MM.1S (cell line): ENCODE data around the gene XPO6.

Experiments used
- DNase-seq: peaks from one replicate; pipeline ENCODE4 v3.0.0-alpha.2; 2015
- H2AFZ ChIP-seq: fragments of 300-600 bp; sonication (generic); 2 replicates; pipeline ENCODE4 v1.6.0; 2016; ENCODE audit warnings: antibody characterized with exemption, low read length
- H3F3A ChIP-seq: fragments of 300-600 bp; sonication (generic); 2 replicates; pipeline ENCODE4 v1.6.1; 2016; ENCODE audit warnings: mild to moderate bottlenecking, antibody characterized with exemption, low read length, moderate library complexity, mixed read lengths; ENCODE audit not compliant: insufficient read depth
- H3K27ac ChIP-seq: fragments of 300-600 bp; sonication (generic); 2 replicates; pipeline ENCODE4 v1.5.1; 2016; ENCODE audit warnings: mild to moderate bottlenecking, low read length
- H3K27me3 ChIP-seq: fragments of 300-600 bp; sonication (generic); replicated peaks from 2 replicates; pipeline ENCODE4 v1.6.0; 2016; ENCODE audit warnings: low read length; ENCODE audit not compliant: insufficient read depth
- H3K36me3 ChIP-seq: fragments of 300-600 bp; sonication (generic); replicated peaks from 2 replicates; pipeline ENCODE4 v1.6.1; 2016; ENCODE audit warnings: mild to moderate bottlenecking, low read length, mixed read lengths; ENCODE audit not compliant: insufficient read depth
- H3K4me1 ChIP-seq: fragments of 300-600 bp; sonication (generic); 2 replicates; pipeline ENCODE4 v1.6.1; 2016; ENCODE audit warnings: low read length, mixed read lengths
- H3K4me2 ChIP-seq: fragments of 300-600 bp; sonication (generic); 2 replicates; pipeline ENCODE4 v1.6.0; 2016; ENCODE audit warnings: low read depth, low read length
- H3K4me3 ChIP-seq: fragments of 300-600 bp; sonication (generic); 2 replicates; pipeline ENCODE4 v1.5.1; 2016; ENCODE audit warnings: low read length, mixed read lengths
- H3K79me2 ChIP-seq: fragments of 300-600 bp; sonication (generic); 2 replicates; pipeline ENCODE4 v1.6.1; 2016; ENCODE audit warnings: mixed run types, low read length, mixed read lengths
- H3K9ac ChIP-seq: fragments of 300-600 bp; sonication (generic); 2 replicates; pipeline ENCODE4 v1.6.1; 2016; ENCODE audit warnings: low read length, mixed read lengths
- H3K9me2 ChIP-seq: fragments of 300-600 bp; sonication (generic); replicated peaks from 2 replicates; pipeline ENCODE4 v1.6.1; 2016; ENCODE audit warnings: mild to moderate bottlenecking, low read length, mixed read lengths; ENCODE audit not compliant: insufficient read depth
- H3K9me3 ChIP-seq: fragments of 300-600 bp; sonication (generic); replicated peaks from 2 replicates; pipeline ENCODE4 v1.6.1; 2016; ENCODE audit warnings: mild to moderate bottlenecking, low read length, mixed read lengths; ENCODE audit not compliant: insufficient read depth
- H4K20me1 ChIP-seq: fragments of 300-600 bp; sonication (generic); 2 replicates; pipeline ENCODE4 v1.6.1; 2016; ENCODE audit warnings: mild to moderate bottlenecking, low read length, moderate library complexity, mixed read lengths; ENCODE audit not compliant: insufficient read depth
- CTCF ChIP-seq: fragments of 300-600 bp; sonication (generic); IDR thresholded peaks from 2 replicates; pipeline ENCODE4 v1.5.1; 2016; ENCODE audit warnings: antibody characterized with exemption, low read length, mixed read lengths
- EZH2 ChIP-seq: fragments of 300-600 bp; sonication (generic); optimal IDR thresholded peaks from 2 replicates; pipeline ENCODE3; 2017; ENCODE audit warnings: low read depth, mild to moderate bottlenecking, antibody characterized with exemption, low read length, mixed read lengths
- EZH2phosphoT487 ChIP-seq: fragments of 300-600 bp; sonication (generic); IDR thresholded peaks from 2 replicates; pipeline ENCODE4 v1.6.1; 2018; ENCODE audit warnings: antibody characterized with exemption, low read length

Gene XPO6

GRCh38 chr16:28086186-28087139 is 125.3 kb downstream of the XPO6 start:
- no peak for DNase-seq
- Histone ChIP-seq H2AFZ (no peak overlapping the region), H3K36me3 (no peaks in the 10 kb centered on the region), H3F3A (no peaks in the 10 kb centered on the region; the same call in 1 of the 2 replicates), H4K20me1 (no peaks in the 10 kb centered on the region), H3K4me3 (no peak overlapping the region), H3K4me2 (no peak overlapping the region), H3K4me1 (no peaks in the 10 kb centered on the region), H3K9ac (no peak overlapping the region), H3K9me3 (no peaks in the 10 kb centered on the region), H3K27ac (no peak overlapping the region), H3K9me2 (no peaks in the 10 kb centered on the region), H3K27me3 (no peaks in the 10 kb centered on the region), H3K79me2 (no peaks in the 10 kb centered on the region)
- TF ChIP-seq EZH2 (no peak), CTCF (no peak), EZH2phosphoT487 (no peak)

- no peak for TF ChIP-seq CTCF
- TF ChIP-seq EZH2 = no peak
- no peak for TF ChIP-seq EZH2phosphoT487
Measured at GRCh38 chr16:28085389-28086171, 126.2 kb downstream of the XPO6 start.

GRCh38 chr16:28084209-28084608 is 127.6 kb downstream of the XPO6 start:
- Histone ChIP-seq H3K9me3 (no peaks in the 10 kb centered on the region), H3K9ac (no peak overlapping the region), H3K9me2 (no peaks in the 10 kb centered on the region), H3K4me2 (no peak overlapping the region), H2AFZ (no peak overlapping the region), H3K27me3 (no peaks in the 10 kb centered on the region), H3K4me1 (no peaks in the 10 kb centered on the region), H3K79me2 (no peaks in the 10 kb centered on the region), H3K4me3 (no peak overlapping the region), H3K36me3 (no peaks in the 10 kb centered on the region), H3F3A (no peaks in the 10 kb centered on the region), H3K27ac (no peak overlapping the region), H4K20me1 (no peaks in the 10 kb centered on the region)
- DNase-seq = no peak
- no peak for TF ChIP-seq CTCF
- TF ChIP-seq EZH2 = no peak
- no peak for TF ChIP-seq EZH2phosphoT487

More at GRCh38 chr16:28085389-28086171, 126.2 kb downstream of the XPO6 start:
- no peaks in the 10 kb centered on the region for H3K9me3 ChIP-seq
- H4K20me1 ChIP-seq = no peaks in the 10 kb centered on the region
- H3K4me1 ChIP-seq = no peaks in the 10 kb centered on the region
- H3K27me3 ChIP-seq = no peaks in the 10 kb centered on the region
- H3K9ac ChIP-seq = no peak overlapping the region
- no peaks in the 10 kb centered on the region; the same call in 1 of the 2 replicates for H3F3A ChIP-seq
- H3K9me2 ChIP-seq = no peaks in the 10 kb centered on the region
- DNase-seq = no peak
- H3K27ac ChIP-seq = no peak overlapping the region
- no peaks in the 10 kb centered on the region for H3K79me2 ChIP-seq
- no peak overlapping the region for H3K4me2 ChIP-seq
- H3K4me3 ChIP-seq = no peak overlapping the region
- no peaks in the 10 kb centered on the region for H3K36me3 ChIP-seq
- H2AFZ ChIP-seq = no peak overlapping the region
